Panc1 (cell line): ENCODE measurements around the gene ZBTB20. TPM values are rescaled to one million over a fixed set of nuclear protein-coding genes. Genes with fewer than 3 reads are reported as not detected.

Source experiments
- ATAC-seq: fragments of 200-7000 bp; cut with Tn5 transposase; 2 replicates; pipeline ENCODE4 v1.9.1; 2020; ENCODE audit warnings: mild to moderate bottlenecking, moderate library complexity
- BruUV-seq: library from RNA; stranded (reverse); fragments of 400-500 nt; replicated peaks from 2 replicates; lab custom pipeline; 2021; lab: Mats Ljungman, UMichigan
- CTCF ChIA-PET: fragments of 300-600 bp; sonication (Branson Sonifier 250); formaldehyde crosslinking; loops from one replicate; lab custom pipeline; 2022; ENCODE audit warnings: antibody characterized with exemption; lab: Charles Lee
- POLR2A ChIA-PET: fragments of 300-600 bp; sonication (Branson Sonifier 250); formaldehyde crosslinking; loops from one replicate; lab custom pipeline; 2022; ENCODE audit warnings: antibody characterized with exemption; lab: Charles Lee
- DNase-seq: peaks from one replicate; pipeline ENCODE4 v3.0.0-alpha.2; 2010; ENCODE audit warnings: low read depth, low spot score
- H3K27ac ChIP-seq: 2 replicates; pipeline ENCODE4 v1.5.1; 2011; ENCODE audit warnings: mild to moderate bottlenecking, low read length, inconsistent platforms
- H3K27me3 ChIP-seq: fragments of 200-500 bp; sonication (Bioruptor generic); 2 replicates; pipeline ENCODE4 v1.6.0; 2014; ENCODE audit warnings: low read length, inconsistent platforms; ENCODE audit not compliant: control insufficient read depth, insufficient read depth
- H3K36me3 ChIP-seq: fragments of 200-500 bp; sonication (Bioruptor generic); 2 replicates; pipeline ENCODE4 v1.5.1; 2014; ENCODE audit warnings: inconsistent platforms, mild to moderate bottlenecking, low read length, moderate library complexity; ENCODE audit not compliant: control insufficient read depth, insufficient read depth
- H3K4me1 ChIP-seq: 2 replicates; pipeline ENCODE4 v1.5.1; 2011; ENCODE audit warnings: inconsistent platforms, mild to moderate bottlenecking, low read length, moderate library complexity; ENCODE audit not compliant: control insufficient read depth, insufficient read depth
- H3K4me3 ChIP-seq, 2 experiments: 2 replicates each; pipeline ENCODE4 v1.5.1; 2011 to 2012; ENCODE audit warnings: low read depth in 2 of 2, low read length in 2 of 2, mild to moderate bottlenecking in 2 of 2, inconsistent platforms in 1 of 2, moderate library complexity in 1 of 2
- H3K9me3 ChIP-seq: fragments of 200-500 bp; sonication (Bioruptor generic); 2 replicates; pipeline ENCODE4 v1.5.1; 2014; ENCODE audit warnings: low read depth, mild to moderate bottlenecking, inconsistent platforms, low read length, moderate library complexity; ENCODE audit not compliant: control insufficient read depth, insufficient read depth
- CTCF ChIP-seq: fragments of 450-650 bp; IDR thresholded peaks from 2 replicates; pipeline ENCODE4 v1.5.1; 2017; ENCODE audit warnings: mild to moderate bottlenecking
- POLR2AphosphoS5 ChIP-seq: IDR thresholded peaks from 2 replicates; pipeline ENCODE4 v1.6.1; 2012; ENCODE audit warnings: mild to moderate bottlenecking, low read depth, low read length, moderate library complexity
- REST ChIP-seq, 2 experiments: IDR thresholded peaks; 2 replicates each; pipeline ENCODE4 v1.6.1; 2011 to 2012; ENCODE audit warnings: low read depth in 2 of 2, control low read depth in 1 of 2, low read length in 1 of 2, mild to moderate bottlenecking in 1 of 2, moderate library complexity in 1 of 2; ENCODE audit not compliant: insufficient read depth in 1 of 2
- SIN3A ChIP-seq: IDR thresholded peaks from 2 replicates; pipeline ENCODE4 v1.6.1; 2012; ENCODE audit warnings: low read depth, mild to moderate bottlenecking, low read length, moderate library complexity, borderline replicate concordance; ENCODE audit not compliant: insufficient read depth
- TCF7L2 ChIP-seq: IDR thresholded peaks from 2 replicates; pipeline ENCODE4 v1.6.1; 2011; ENCODE audit warnings: mild to moderate bottlenecking, low read depth, low read length, inconsistent platforms
- in situ Hi-C: cut with HindIII; loops from 2 replicates; pipeline ENCODE4 v1.10.0; 2016; ENCODE audit warnings: low sequenced_read_pairs, low pct_unique_long_range_greater_than_20kb
- intact Hi-C: fragments of 100-400 bp; cut with micrococcal nuclease; formaldehyde crosslinking; loops from one replicate; pipeline ENCODE4 v1.10.0; 2022; ENCODE audit not compliant: unreplicated experiment
- total RNA-seq: library from RNA; stranded (reverse); gene quantifications from one replicate; pipeline ENCODE4 v1.2.1, GENCODE V29; 2021; ENCODE audit not compliant: unreplicated experiment

ZBTB20 gene
- total RNA-seq, 1 experiment from 2014 or later: 4.1 TPM

GRCh38 chr3:114714957-114715460 is 432.1 kb downstream of the ZBTB20 start:
- POLR2A ChIA-PET: no interaction called here
- Histone ChIP-seq H3K4me3 (no peak overlapping the region), H3K9me3 (no peaks in the 10 kb centered on the region; the same call in 1 of the 2 replicates), H3K27me3 (no peaks in the 10 kb centered on the region), H3K27ac (no peak overlapping the region), H3K4me1 (no peaks in the 10 kb centered on the region), H3K36me3 (no peaks in the 10 kb centered on the region)
- intact Hi-C loops: no loop called here
- no peak for DNase-seq
- TF ChIP-seq CTCF (no peak), REST (IDR thresholded peaks at IDR 0.05; ENCODE audit: insufficient read depth in 1 of 2, low read depth in 2 of 2, low read length in 1 of 2) (no peak), SIN3A (no peak), POLR2AphosphoS5 (no peak), TCF7L2 (no peak)
- BruUV-seq: no TSS peak
- CTCF ChIA-PET: no interaction called here
- in situ Hi-C loops: no loop called here
- no peak for ATAC-seq

- DNase-seq (no peak), ATAC-seq (no peak)
- Histone ChIP-seq H3K27ac (no peak overlapping the region), H3K9me3 (no peaks in the 10 kb centered on the region), H3K27me3 (no peaks in the 10 kb centered on the region), H3K4me3 (no peak overlapping the region), H3K4me1 (no peaks in the 10 kb centered on the region), H3K36me3 (no peaks in the 10 kb centered on the region)
- ChIA-PET CTCF (interaction anchor here (0.6 kb wide), 1 partner anchor 352 kb away, joined by 3 read pairs; no protein-coding TSS in a partner anchor), POLR2A (interaction anchor here (0.6 kb wide), 1 partner anchor 197 kb away, joined by 3 read pairs; no protein-coding TSS in a partner anchor)
- intact Hi-C loops: no loop called here
- in situ Hi-C loops: no loop called here
- TF ChIP-seq SIN3A (no peak), REST (IDR thresholded peaks at IDR 0.05; ENCODE audit: insufficient read depth in 1 of 2, low read depth in 2 of 2, low read length in 1 of 2) (no peak), TCF7L2 (no peak), POLR2AphosphoS5 (no peak), CTCF (no peak)
- no TSS peak for BruUV-seq
Observed at GRCh38 chr3:114714237-114714636, 432.9 kb downstream of the ZBTB20 start.
